ENCODE results near the gene FEM1A. TPM values are rescaled to one million over a fixed set of nuclear protein-coding genes. Genes with fewer than 3 reads are reported as not detected.

Gene FEM1A
- total and polyA plus RNA-seq, 2 of the 13 experiments (the other 11 are each of a cell fraction or from before 2014, with no cell fraction given) = 3.2 to 10.8 TPM

DNA sequence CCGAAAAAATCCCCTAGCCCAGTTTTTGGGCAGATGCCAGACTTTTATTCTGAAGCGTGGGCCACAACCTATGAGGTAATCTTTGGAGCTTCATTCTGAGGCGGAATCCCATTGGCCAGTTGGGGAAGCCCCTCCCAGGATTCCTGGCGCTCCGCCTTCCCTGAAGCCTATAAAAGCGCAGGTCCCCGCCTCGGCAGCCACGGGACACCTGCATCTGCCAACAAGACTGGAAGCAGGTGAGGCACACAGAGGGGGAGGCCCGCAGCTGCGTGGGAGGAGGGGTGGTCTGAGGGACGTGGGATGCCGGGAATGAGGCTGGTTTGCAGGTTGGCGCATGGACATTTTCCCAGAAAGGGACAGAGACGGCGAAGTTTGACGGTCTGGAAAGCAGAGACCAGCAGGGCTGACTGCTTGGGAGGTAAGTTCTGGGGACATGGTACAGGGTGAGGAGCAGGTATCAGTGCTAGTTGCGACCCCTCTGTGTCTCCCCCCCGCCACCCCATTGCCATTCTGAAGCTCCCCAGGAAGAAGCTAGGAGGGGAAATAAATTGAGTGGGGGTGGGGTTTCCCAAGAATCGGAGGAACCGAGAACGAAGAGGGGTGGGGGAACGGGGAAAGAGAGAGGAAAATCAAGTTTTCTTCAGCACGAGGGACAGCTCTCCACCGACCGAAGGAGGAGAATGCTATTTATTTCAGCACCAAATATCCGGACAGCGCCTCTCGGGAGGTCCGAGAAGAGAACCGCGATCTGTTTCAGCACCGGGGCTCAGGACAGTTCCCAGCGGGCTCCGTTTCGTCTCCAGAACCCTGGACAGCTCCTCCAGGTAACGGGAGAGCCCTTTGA lies 22.4 kb upstream of the FEM1A start (continued):
- TF ChIP-seq, protein P1, sequence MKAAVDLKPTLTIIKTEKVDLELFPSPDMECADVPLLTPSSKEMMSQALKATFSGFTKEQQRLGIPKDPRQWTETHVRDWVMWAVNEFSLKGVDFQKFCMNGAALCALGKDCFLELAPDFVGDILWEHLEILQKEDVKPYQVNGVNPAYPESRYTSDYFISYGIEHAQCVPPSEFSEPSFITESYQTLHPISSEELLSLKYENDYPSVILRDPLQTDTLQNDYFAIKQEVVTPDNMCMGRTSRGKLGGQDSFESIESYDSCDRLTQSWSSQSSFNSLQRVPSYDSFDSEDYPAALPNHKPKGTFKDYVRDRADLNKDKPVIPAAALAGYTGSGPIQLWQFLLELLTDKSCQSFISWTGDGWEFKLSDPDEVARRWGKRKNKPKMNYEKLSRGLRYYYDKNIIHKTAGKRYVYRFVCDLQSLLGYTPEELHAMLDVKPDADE (CRISPR knock-in tag; IDR thresholded peaks at IDR 0.05) = peak; percentile 100
- TF ChIP-seq ZNF7 (CRISPR knock-in tag; IDR thresholded peaks at IDR 0.05) (peak; percentile 97), ZNF724P (CRISPR knock-in tag; IDR thresholded peaks at IDR 0.05; ENCODE audit: borderline replicate concordance) (peak; percentile 100), ZMYM3 (CRISPR knock-in tag; IDR thresholded peaks at IDR 0.05) (peak; percentile 91), KLF11 (CRISPR knock-in tag; IDR thresholded peaks at IDR 0.05) (peak; percentile 100), SRSF4 (IDR thresholded peaks at IDR 0.05; ENCODE audit: low read depth, low read length, poor library complexity, severe bottlenecking) (no peak), ZNF441 (CRISPR knock-in tag; IDR thresholded peaks at IDR 0.05; ENCODE audit: borderline replicate concordance) (peak; percentile 100), KLF6 (CRISPR knock-in tag; IDR thresholded peaks at IDR 0.05) (peak; percentile 100), NFIC (IDR thresholded peaks at IDR 0.05; ENCODE audit: low read length) (no peak), ESRRA (CRISPR knock-in tag; IDR thresholded peaks at IDR 0.05; ENCODE audit: low read depth) (peak; percentile 98), SATB2 (CRISPR knock-in tag; IDR thresholded peaks at IDR 0.05) (peak; percentile 100), NKX3-1 (CRISPR knock-in tag; IDR thresholded peaks at IDR 0.05) (peak; percentile 100), ZNF180 (CRISPR knock-in tag; IDR thresholded peaks at IDR 0.05; ENCODE audit: borderline replicate concordance, low read depth) (peak; percentile 99; the same call in 1 of the 2 replicates), ZNF3 (CRISPR knock-in tag; IDR thresholded peaks at IDR 0.05) (peak; percentile 99), ZNF629 (CRISPR knock-in tag; conservative IDR thresholded peaks at IDR 0.05) (peak; percentile 90), GPN1 (CRISPR knock-in tag; IDR thresholded peaks at IDR 0.05; ENCODE audit: borderline replicate concordance) (peak; percentile 100), FOXM1 (CRISPR knock-in tag; IDR thresholded peaks at IDR 0.05) (peak; percentile 99), ZNF337 (CRISPR knock-in tag; IDR thresholded peaks at IDR 0.05; ENCODE audit: borderline replicate concordance, low read depth) (peak; percentile 100), NR3C1 (CRISPR knock-in tag; IDR thresholded peaks at IDR 0.05) (peak; percentile 99), ZNF878 (CRISPR knock-in tag; IDR thresholded peaks at IDR 0.05) (peak; percentile 100)
- TF ChIP-seq, protein P2, sequence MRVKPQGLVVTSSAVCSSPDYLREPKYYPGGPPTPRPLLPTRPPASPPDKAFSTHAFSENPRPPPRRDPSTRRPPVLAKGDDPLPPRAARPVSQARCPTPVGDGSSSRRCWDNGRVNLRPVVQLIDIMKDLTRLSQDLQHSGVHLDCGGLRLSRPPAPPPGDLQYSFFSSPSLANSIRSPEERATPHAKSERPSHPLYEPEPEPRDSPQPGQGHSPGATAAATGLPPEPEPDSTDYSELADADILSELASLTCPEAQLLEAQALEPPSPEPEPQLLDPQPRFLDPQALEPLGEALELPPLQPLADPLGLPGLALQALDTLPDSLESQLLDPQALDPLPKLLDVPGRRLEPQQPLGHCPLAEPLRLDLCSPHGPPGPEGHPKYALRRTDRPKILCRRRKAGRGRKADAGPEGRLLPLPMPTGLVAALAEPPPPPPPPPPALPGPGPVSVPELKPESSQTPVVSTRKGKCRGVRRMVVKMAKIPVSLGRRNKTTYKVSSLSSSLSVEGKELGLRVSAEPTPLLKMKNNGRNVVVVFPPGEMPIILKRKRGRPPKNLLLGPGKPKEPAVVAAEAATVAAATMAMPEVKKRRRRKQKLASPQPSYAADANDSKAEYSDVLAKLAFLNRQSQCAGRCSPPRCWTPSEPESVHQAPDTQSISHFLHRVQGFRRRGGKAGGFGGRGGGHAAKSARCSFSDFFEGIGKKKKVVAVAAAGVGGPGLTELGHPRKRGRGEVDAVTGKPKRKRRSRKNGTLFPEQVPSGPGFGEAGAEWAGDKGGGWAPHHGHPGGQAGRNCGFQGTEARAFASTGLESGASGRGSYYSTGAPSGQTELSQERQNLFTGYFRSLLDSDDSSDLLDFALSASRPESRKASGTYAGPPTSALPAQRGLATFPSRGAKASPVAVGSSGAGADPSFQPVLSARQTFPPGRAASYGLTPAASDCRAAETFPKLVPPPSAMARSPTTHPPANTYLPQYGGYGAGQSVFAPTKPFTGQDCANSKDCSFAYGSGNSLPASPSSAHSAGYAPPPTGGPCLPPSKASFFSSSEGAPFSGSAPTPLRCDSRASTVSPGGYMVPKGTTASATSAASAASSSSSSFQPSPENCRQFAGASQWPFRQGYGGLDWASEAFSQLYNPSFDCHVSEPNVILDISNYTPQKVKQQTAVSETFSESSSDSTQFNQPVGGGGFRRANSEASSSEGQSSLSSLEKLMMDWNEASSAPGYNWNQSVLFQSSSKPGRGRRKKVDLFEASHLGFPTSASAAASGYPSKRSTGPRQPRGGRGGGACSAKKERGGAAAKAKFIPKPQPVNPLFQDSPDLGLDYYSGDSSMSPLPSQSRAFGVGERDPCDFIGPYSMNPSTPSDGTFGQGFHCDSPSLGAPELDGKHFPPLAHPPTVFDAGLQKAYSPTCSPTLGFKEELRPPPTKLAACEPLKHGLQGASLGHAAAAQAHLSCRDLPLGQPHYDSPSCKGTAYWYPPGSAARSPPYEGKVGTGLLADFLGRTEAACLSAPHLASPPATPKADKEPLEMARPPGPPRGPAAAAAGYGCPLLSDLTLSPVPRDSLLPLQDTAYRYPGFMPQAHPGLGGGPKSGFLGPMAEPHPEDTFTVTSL (CRISPR knock-in tag; IDR thresholded peaks at IDR 0.05; ENCODE audit: borderline replicate concordance) = peak; percentile 99
- TF ChIP-seq, protein P3, sequence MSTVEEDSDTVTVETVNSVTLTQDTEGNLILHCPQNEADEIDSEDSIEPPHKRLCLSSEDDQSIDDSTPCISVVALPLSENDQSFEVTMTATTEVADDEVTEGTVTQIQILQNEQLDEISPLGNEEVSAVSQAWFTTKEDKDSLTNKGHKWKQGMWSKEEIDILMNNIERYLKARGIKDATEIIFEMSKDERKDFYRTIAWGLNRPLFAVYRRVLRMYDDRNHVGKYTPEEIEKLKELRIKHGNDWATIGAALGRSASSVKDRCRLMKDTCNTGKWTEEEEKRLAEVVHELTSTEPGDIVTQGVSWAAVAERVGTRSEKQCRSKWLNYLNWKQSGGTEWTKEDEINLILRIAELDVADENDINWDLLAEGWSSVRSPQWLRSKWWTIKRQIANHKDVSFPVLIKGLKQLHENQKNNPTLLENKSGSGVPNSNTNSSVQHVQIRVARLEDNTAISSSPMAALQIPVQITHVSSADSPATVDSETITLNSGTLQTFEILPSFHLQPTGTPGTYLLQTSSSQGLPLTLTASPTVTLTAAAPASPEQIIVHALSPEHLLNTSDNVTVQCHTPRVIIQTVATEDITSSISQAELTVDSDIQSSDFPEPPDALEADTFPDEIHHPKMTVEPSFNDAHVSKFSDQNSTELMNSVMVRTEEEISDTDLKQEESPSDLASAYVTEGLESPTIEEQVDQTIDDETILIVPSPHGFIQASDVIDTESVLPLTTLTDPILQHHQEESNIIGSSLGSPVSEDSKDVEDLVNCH (CRISPR knock-in tag; IDR thresholded peaks at IDR 0.05) = peak; percentile 99
